Caco-2 (cell line): ENCODE measurements around the gene RAC3. TPM values are rescaled to one million over a fixed set of nuclear protein-coding genes. Genes with fewer than 3 reads are reported as not detected.

ENCODE experiments used
- BruUV-seq: library from RNA; stranded (reverse); fragments of 400-500 nt; replicated peaks from 2 replicates; lab custom pipeline; 2021; lab: Mats Ljungman, UMichigan
- CTCF ChIA-PET: fragments of 300-600 bp; sonication (Branson Sonifier 250); formaldehyde crosslinking; loops from one replicate; lab custom pipeline; 2022; ENCODE audit warnings: antibody characterized with exemption; lab: Charles Lee
- POLR2A ChIA-PET: fragments of 300-600 bp; sonication (Branson Sonifier 250); formaldehyde crosslinking; loops from one replicate; lab custom pipeline; 2022; ENCODE audit warnings: antibody characterized with exemption; lab: Charles Lee
- DNase-seq, 2 experiments: peaks; one replicate each; pipeline versions ENCODE4 v3.0.0 to v3.0.0-alpha.2; 2020 to 2022
- H3K27me3 ChIP-seq: replicated peaks from 2 replicates; pipeline ENCODE4 v1.6.0; 2011; ENCODE audit warnings: low read length; ENCODE audit not compliant: control insufficient read depth, insufficient read depth
- H3K36me3 ChIP-seq: 2 replicates; pipeline ENCODE4 v1.5.1; 2011; ENCODE audit warnings: low read length; ENCODE audit not compliant: control insufficient read depth, insufficient read depth
- H3K4me1 ChIP-seq: fragments of 250-450 bp; sonication (Bioruptor Pico); 2 replicates; pipeline ENCODE4 v1.5.1; 2020; ENCODE audit warnings: mild to moderate bottlenecking
- H3K4me3 ChIP-seq: 2 replicates; pipeline ENCODE4 v1.5.1; 2011; ENCODE audit warnings: low read depth, mild to moderate bottlenecking, control low read depth, low read length
- H3K9me3 ChIP-seq: fragments of 250-450 bp; sonication (Bioruptor Pico); 2 replicates; pipeline ENCODE4 v1.5.1; 2020; ENCODE audit warnings: mild to moderate bottlenecking, moderate library complexity
- H3K27ac Mint-ChIP-seq: one replicate; pipeline ENCODE4 v1.8.0; 2022; ENCODE audit warnings: mixed read lengths; ENCODE audit not compliant: unreplicated experiment
- H3K27me3 Mint-ChIP-seq: one replicate; pipeline ENCODE4 v1.8.0; 2022; ENCODE audit warnings: mixed read lengths; ENCODE audit not compliant: insufficient read depth, unreplicated experiment
- H3K36me3 Mint-ChIP-seq: one replicate; pipeline ENCODE4 v1.8.0; 2022; ENCODE audit warnings: mild to moderate bottlenecking, mixed read lengths; ENCODE audit not compliant: insufficient read depth, unreplicated experiment
- H3K4me1 Mint-ChIP-seq: one replicate; pipeline ENCODE4 v1.8.0; 2022; ENCODE audit warnings: low read depth, mixed read lengths; ENCODE audit not compliant: unreplicated experiment
- H3K4me3 Mint-ChIP-seq: one replicate; pipeline ENCODE4 v1.8.0; 2022; ENCODE audit warnings: mild to moderate bottlenecking, moderate library complexity, mixed read lengths; ENCODE audit not compliant: unreplicated experiment
- H3K9me3 Mint-ChIP-seq: one replicate; pipeline ENCODE4 v1.8.0; 2022; ENCODE audit warnings: mixed read lengths; ENCODE audit not compliant: unreplicated experiment
- intact Hi-C: fragments of 100-400 bp; cut with micrococcal nuclease; formaldehyde crosslinking; loops from one replicate; pipeline ENCODE4 v1.10.0; 2022; ENCODE audit not compliant: unreplicated experiment
- total RNA-seq: library from RNA; stranded (reverse); gene quantifications from 2 replicates; pipeline ENCODE4 v1.2.3, GENCODE V29; 2022
- TF ChIP-seq, protein P1 (sequence below), 2 experiments: fragments of 200-600 bp in 1 of 2; IDR thresholded peaks; 1 replicate in 1 of 2; 2 replicates in 1 of 2; pipeline versions ENCODE4 v1.5.1 to v1.8.0; 2011 to 2022; ENCODE audit warnings: antibody characterized with exemption in 1 of 2, control low read depth in 1 of 2, inconsistent platforms in 1 of 2, low read depth in 1 of 2, low read length in 1 of 2, mild to moderate bottlenecking in 1 of 2, moderate library complexity in 1 of 2; ENCODE audit not compliant: insufficient read depth in 1 of 2, severe bottlenecking in 1 of 2, unreplicated experiment in 1 of 2

RAC3 gene
- total RNA-seq, 1 experiment from 2014 or later: 94.5 TPM

- Mint-ChIP-seq H3K4me1 (no peaks in the 10 kb centered on the region), H3K4me3 (peak overlapping the region; percentile 74), H3K27ac (no peak overlapping the region), H3K27me3 (no peaks in the 10 kb centered on the region), H3K36me3 (peaks cover 21% of the 10 kb centered on the region), H3K9me3 (no peaks in the 10 kb centered on the region)
- BruUV-seq: no TSS peak
- peak overlapping the region; percentile 59 for H3K4me3 ChIP-seq
- intact Hi-C loops: no loop called here
- ChIA-PET CTCF (interaction anchor here (0.9 kb wide), 1 partner anchor 35 kb away, joined by 3 read pairs; no protein-coding TSS in a partner anchor), POLR2A (interaction anchor here (0.8 kb wide), 1 partner anchor 35 kb away, joined by 3 read pairs; no protein-coding TSS in a partner anchor)
- H3K27me3 ChIP-seq: no peaks in the 10 kb centered on the region
- H3K4me1 ChIP-seq: peaks cover 12% of the 10 kb centered on the region
- H3K9me3 ChIP-seq: no peaks in the 10 kb centered on the region
- DNase-seq: no peak
- H3K36me3 ChIP-seq: peaks cover 3% of the 10 kb centered on the region; the same call in 1 of the 2 replicates
- TF ChIP-seq, protein P1, sequence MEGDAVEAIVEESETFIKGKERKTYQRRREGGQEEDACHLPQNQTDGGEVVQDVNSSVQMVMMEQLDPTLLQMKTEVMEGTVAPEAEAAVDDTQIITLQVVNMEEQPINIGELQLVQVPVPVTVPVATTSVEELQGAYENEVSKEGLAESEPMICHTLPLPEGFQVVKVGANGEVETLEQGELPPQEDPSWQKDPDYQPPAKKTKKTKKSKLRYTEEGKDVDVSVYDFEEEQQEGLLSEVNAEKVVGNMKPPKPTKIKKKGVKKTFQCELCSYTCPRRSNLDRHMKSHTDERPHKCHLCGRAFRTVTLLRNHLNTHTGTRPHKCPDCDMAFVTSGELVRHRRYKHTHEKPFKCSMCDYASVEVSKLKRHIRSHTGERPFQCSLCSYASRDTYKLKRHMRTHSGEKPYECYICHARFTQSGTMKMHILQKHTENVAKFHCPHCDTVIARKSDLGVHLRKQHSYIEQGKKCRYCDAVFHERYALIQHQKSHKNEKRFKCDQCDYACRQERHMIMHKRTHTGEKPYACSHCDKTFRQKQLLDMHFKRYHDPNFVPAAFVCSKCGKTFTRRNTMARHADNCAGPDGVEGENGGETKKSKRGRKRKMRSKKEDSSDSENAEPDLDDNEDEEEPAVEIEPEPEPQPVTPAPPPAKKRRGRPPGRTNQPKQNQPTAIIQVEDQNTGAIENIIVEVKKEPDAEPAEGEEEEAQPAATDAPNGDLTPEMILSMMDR (IDR thresholded peaks at IDR 0.05; ENCODE audit: insufficient read depth in 1 of 2, low read depth in 1 of 2, low read length in 1 of 2, severe bottlenecking in 1 of 2, unreplicated experiment in 1 of 2): no peak
Measured at GRCh38 chr17:82065193-82065637, 33.7 kb downstream of the RAC3 start.

- H3K36me3 Mint-ChIP-seq: peaks cover 15% of the 10 kb centered on the region
- peak within 1 kb of the TSS; percentile 74 for H3K4me3 Mint-ChIP-seq
- TF ChIP-seq, protein P1 (IDR thresholded peaks at IDR 0.05; ENCODE audit: insufficient read depth in 1 of 2, low read depth in 1 of 2, low read length in 1 of 2, severe bottlenecking in 1 of 2, unreplicated experiment in 1 of 2): no peak
- H3K27me3 Mint-ChIP-seq: no peaks in the 10 kb centered on the region
- ChIA-PET POLR2A (interaction anchor here (0.8 kb wide), 1 partner anchor 35 kb away, joined by 3 read pairs; no protein-coding TSS in a partner anchor), CTCF (no interaction called here)
- H3K9me3 ChIP-seq: no peaks in the 10 kb centered on the region
- peaks cover 12% of the 10 kb centered on the region for H3K4me1 ChIP-seq
- no TSS peak for BruUV-seq
- peak in 1 of 2 experiments; percentile 84 for DNase-seq
- H3K4me1 Mint-ChIP-seq: no peaks in the 10 kb centered on the region
- H3K36me3 ChIP-seq: peaks cover 3% of the 10 kb centered on the region; the same call in 1 of the 2 replicates
- intact Hi-C loops: no loop called here
- H3K27me3 ChIP-seq: no peaks in the 10 kb centered on the region
- H3K4me3 ChIP-seq: peak within 1 kb of the TSS; percentile 59
- no peaks in the 10 kb centered on the region for H3K9me3 Mint-ChIP-seq
- peak within 1 kb of the TSS; percentile 78 for H3K27ac Mint-ChIP-seq
Measured at GRCh38 chr17:82065638-82066303, 34.3 kb downstream of the RAC3 start, which contains the start of gene DUS1L. Gene DUS1L (minus strand): TSS chr17:82065804. CDS start chr17:82065059, 745 bp downstream.

- POLR2A ChIA-PET: no interaction called here
- no peak overlapping the region for H3K4me3 Mint-ChIP-seq
- CTCF ChIA-PET: interaction anchor here (0.7 to 1.1 kb wide), 2 partner anchors 33 to 658 kb away, joined by 3 to 4 read pairs; partner anchors contain the start of gene DCXR
Measured at GRCh38 chr17:82070611-82071010, 39.1 kb downstream of the RAC3 start.

More at GRCh38 chr17:82070611-82071010, 39.1 kb downstream of the RAC3 start:
- Histone ChIP-seq H3K4me1 (peaks cover 7% of the 10 kb centered on the region), H3K27me3 (no peaks in the 10 kb centered on the region), H3K9me3 (no peaks in the 10 kb centered on the region), H3K4me3 (no peak overlapping the region), H3K36me3 (no peaks in the 10 kb centered on the region)
- DNase-seq: no peak
- peaks cover 28% of the 10 kb centered on the region for H3K36me3 Mint-ChIP-seq
- H3K27ac Mint-ChIP-seq: no peak overlapping the region
- intact Hi-C loops: no loop called here
- BruUV-seq: no TSS peak
- H3K9me3 Mint-ChIP-seq: no peaks in the 10 kb centered on the region
- TF ChIP-seq, protein P1 (IDR thresholded peaks at IDR 0.05; ENCODE audit: insufficient read depth in 1 of 2, low read depth in 1 of 2, low read length in 1 of 2, severe bottlenecking in 1 of 2, unreplicated experiment in 1 of 2): no peak
- no peaks in the 10 kb centered on the region for H3K4me1 Mint-ChIP-seq
- H3K27me3 Mint-ChIP-seq: no peaks in the 10 kb centered on the region
